ENCODE measurements around the gene KLRK1.
"Not testable (repeated sequence)": the region's sequence is repeated elsewhere in the genome, so short reads cannot be mapped to it uniquely, and the experiment has no call there.

Gene KLRK1

GRCh38 chr12:10388624-10389413 lies 1.0 kb downstream of the KLRK1 start:
- DNase-seq (ENCODE audit: low read depth in 3 of 3), result no peak

- DNase-seq (ENCODE audit: low read depth in 3 of 3), result not testable (repeated sequence)
These were observed 2.3 kb downstream of the KLRK1 start for GRCh38 chr12:10387498-10387897.

DNA sequence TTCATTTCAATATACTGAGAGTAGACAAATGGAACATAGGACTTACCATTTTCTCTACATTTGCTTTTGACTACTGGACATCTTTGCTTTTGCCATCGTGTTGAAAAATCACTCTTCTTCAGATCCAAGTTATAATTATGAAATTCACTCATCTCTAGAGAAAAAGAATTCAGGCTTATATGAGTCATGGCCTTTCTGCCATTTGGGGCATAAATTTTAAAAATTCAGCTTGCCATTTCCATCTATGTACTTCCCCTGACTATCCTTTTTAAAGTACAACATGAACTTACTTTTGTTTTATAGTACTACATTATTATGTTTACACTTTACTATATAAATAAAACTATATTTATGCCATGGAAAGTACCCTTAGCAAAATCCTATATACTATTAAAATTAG lies 3.0 kb downstream of the KLRK1 start:
- no peak for DNase-seq (ENCODE audit: low read depth in 3 of 3)

GRCh38 chr12:10385166-10385613 lies 4.7 kb downstream of the KLRK1 start:
- no peak for DNase-seq (ENCODE audit: low read depth in 3 of 3)

GRCh38 chr12:10384191-10384590 lies 5.7 kb downstream of the KLRK1 start:
- DNase-seq (ENCODE audit: low read depth in 3 of 3), result no peak

- DNase-seq (ENCODE audit: low read depth in 3 of 3), result no peak
These were observed 7.8 kb downstream of the KLRK1 start for GRCh38 chr12:10381928-10382628.

- DNase-seq (ENCODE audit: low read depth in 3 of 3), result not testable (repeated sequence)
These were observed 11.1 kb downstream of the KLRK1 start for GRCh38 chr12:10378737-10379136.

DNA sequence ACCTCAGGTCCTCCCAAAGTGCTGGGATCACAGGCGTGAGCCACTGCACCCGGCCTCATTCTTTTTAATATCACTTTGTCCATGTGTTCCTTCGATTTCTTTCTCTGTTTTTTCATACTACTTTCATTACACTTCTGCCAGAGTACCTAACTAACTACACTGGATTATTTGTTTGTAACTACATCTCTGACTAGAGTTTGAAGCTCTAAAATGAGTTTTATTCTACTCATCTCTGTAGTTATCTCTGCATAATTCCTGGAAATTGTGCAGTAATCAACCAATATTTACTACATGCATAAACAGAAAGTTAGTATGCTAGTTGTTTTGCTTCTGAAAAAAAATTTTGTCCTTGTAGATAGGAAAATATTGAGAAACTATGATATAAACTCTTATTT lies 15.2 kb downstream of the KLRK1 start:
- DNase-seq (ENCODE audit: low read depth in 3 of 3), result no peak

- DNase-seq (ENCODE audit: low read depth in 3 of 3), result no peak
These were observed 17.3 kb downstream of the KLRK1 start for GRCh38 chr12:10372559-10372958.

- DNase-seq (ENCODE audit: low read depth in 3 of 3), result not testable (repeated sequence)
These were observed 17.8 kb downstream of the KLRK1 start for GRCh38 chr12:10371893-10372535.

DNA sequence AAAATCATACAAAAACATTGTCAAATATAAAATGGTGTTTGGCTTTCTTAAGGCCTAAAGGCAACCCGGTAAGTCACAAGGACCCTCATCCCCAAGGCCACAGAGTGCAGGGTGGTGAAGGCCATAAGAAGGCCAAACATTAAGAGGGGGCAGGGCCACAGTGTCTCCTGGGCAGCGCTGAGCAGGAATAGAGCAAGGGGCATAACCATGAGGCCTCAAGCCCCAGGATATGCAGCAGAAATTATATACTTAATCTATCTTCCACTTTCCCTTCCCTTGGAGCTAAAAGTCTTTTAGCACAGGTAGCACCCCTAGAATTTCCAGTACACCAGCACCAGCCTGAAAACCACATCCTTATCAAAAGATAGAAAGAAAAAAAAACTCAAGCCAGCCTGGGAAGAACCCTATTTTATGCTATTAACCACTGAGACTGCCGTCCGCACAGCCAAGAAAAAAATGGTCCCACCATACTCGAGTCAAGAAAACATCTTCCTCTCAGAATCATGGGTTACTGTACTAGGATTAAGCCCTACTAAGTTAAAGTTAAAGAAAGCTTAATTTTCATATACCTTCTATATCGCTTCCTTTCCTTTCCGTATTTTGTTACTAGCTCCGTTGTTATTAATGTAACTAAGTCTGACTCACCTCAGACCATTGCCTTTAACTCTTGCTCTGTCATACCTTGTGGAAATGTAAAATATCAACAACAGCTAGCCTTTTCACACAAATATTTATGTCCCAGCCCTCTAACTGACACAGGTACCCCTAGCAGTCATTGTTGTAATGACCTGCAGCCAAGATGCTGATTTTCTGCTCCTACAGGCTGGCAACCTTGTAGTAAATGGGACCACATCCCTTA lies 20.1 kb downstream of the KLRK1 start:
- DNase-seq (ENCODE audit: low read depth in 3 of 3), result no peak

DNA sequence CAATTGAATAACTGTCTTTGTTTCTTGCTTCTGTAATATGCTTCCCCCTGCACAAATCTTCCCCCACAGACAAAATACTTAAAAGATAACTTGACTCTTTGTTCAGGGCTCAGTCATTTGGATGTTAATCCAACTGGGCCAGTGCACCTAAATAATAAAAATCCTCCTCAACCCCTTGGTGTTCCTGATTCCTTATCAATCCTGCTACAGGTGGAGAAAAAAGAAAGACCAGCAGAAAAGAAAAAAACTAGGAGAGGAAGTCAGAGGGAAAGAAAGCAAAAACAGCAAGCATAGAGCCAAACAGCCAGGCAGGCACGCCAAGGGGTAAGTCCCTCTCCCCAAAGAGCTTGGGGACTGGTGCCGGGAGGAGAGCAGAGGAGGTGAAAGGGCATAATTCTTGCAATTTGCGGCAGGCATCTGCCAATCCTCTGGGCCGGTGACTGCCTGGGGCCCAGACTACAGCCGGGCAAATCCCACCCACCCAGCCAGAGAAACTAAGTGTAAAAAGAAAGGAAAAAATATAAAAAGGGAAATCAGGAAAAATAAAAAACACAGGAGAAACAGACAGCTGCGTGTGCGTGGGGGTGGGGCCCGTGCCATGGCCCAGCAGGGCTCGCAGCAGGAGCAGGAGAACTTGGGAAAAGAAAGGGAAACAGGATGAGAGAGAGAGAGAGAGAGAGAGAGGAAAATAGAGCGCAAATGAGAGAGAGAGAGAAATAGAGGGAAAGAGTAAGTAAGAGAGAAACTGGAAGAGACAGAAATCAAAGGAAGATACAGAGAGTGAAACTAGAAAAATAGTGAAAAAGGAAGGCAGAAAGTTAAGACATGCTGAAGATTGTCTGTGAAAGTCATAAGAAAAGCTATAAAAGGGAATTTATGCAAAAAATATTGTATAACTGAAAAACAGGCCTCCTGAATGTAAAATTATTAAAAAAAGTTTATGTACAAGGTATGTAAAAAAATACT lies 21.4 kb downstream of the KLRK1 start:
- no peak for DNase-seq (ENCODE audit: low read depth in 3 of 3)

DNA sequence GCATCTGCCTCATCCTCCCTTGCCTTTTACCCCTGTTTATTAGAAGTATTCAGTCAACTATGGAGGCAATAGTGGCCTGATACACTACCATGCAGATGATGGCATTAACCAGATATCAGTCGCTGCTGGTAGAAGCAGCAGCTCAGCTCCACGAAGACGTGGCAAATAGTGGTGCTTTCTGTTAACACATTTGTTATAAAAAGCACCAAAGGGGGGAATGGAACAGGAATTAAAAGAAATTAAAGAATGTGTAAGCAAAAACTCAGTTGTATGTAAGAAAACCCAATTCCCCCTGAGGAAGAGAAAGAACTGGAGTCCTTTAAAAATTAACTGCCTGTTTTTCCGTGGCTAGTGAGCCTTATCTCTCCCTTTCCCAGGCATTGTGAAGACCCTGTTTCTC lies 22.1 kb downstream of the KLRK1 start:
- not testable (repeated sequence) for DNase-seq (ENCODE audit: low read depth in 3 of 3)

DNA sequence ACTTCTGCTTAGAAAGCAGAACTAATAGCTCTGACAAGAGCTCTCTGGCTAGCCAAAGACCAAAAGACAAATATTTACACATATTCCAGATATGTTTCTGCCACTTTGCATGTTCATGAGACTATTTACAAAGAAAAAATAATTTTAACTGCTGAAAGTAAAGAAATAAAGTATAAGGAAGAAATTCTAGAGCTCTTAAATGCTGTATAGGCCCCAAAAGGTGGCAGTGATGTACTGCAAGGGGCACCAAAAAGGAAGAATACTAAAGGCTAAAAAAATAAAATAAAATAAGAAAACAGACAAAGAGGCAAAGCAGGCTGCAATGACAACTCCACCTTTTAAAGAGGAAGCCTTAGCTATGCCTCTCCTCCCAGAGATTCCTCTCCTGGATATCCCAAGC lies 23.0 kb downstream of the KLRK1 start:
- no peak for DNase-seq (ENCODE audit: low read depth in 3 of 3)

DNA sequence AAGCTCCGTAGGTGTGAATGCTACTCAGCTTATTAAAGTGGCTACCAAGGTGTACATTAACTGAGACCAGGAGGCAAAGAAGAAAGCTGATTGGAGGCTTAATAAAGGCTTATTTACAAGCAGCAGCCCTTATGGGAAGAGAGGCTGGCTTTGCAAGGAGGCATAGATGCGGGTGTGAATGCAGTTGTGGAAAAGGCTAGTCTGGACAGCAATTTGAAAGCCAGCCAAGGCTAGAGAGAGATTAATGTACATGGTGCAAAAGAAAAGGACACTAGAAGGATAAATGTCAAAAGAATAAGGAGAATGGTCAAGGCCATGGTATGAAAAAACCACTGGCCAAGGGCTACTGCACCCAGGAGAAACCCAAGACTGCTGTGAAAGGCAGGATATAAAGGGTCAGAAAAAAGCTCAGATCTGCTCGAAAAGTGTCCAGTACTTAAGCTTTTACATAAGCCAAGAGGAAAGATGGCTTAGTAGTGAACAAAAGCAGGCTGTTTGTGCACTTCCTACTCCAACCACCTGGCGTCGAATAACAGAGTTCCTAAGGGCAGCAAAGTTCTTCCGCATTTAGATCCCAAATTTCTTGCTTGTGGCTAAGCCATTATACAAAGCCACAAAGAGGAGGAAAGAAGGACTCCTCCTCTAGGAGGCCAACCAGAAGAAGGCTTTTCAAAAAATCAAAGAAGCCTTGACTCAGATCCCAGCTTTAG lies 24.0 kb downstream of the KLRK1 start:
- DNase-seq (ENCODE audit: low read depth in 3 of 3), result no peak

DNA sequence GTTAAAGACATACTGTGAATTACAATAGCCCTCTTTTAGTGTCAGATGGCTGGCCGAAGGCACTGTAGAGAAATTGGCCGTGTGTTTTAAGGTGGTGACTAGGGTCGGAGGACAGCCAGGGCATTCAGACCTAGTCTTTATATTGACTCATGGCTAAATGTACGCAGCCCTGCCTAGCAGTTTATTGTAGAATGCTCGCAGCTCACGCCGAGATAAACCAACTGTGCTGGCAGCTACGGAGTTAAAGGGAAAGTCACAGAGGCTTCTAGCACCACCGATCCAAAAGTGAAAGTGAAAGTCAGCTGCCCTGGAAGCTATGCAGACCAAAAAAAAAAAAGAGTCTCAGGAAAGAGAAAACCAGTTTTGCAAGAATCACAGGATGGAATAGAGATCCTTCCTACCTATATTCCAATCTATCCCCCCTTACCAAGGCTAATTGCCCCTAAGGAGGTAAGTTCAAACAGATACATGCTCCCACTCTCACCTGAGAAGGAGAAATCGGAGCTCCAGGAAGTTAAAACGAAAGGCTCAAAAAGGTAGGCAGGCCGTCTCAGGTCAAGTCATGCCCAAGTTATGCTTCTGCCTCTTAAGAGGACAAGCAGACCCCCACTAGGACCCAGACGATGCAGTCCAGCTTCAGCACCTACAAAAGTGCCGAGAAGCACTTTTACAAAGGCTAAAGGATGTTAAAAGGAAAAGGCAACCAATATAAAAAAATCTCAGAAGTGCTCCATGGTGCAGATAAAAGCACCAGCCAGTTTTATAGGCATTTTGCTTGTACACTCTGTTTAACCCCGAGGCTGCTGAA lies 24.8 kb downstream of the KLRK1 start:
- DNase-seq (ENCODE audit: low read depth in 3 of 3), result peak in 2 of 3 donors; percentile 36 to 44

- no peak for DNase-seq (ENCODE audit: low read depth in 3 of 3)
These were observed 25.7 kb downstream of the KLRK1 start for GRCh38 chr12:10363914-10364814.

GRCh38 chr12:10363658-10363913 lies 26.3 kb downstream of the KLRK1 start:
- DNase-seq (ENCODE audit: low read depth in 3 of 3), result no peak

All from stimulated activated CD4-positive, alpha-beta T cell treated with anti-CD3 and anti-CD28 coated beads, TNF-alpha, amount 100 ng/mL, for 48 hours (primary cell).